Adrenal gland (tissue), 12 donors: Measurements from ENCODE around the gene ETV1. TPM values are rescaled to one million over a fixed set of nuclear protein-coding genes. Genes with fewer than 3 reads are reported as not detected.

ENCODE experiments used
- DNase-seq, 7 donors: peaks; one replicate each; pipeline ENCODE4 v3.0.0-alpha.2; 2019 to 2020
- H3K27ac ChIP-seq, 5 donors: fragments of 200-600 bp; sonication (generic) in 4 of 5; 1 replicate in 3 of 5; 2 replicates in 2 of 5; pipeline versions ENCODE4 v1.5.1 to v1.8.0; 2016 to 2020; ENCODE audit warnings: mild to moderate bottlenecking in 1 of 5
- H3K27me3 ChIP-seq: fragments of 200-600 bp; 2 replicates; pipeline ENCODE4 v1.8.0; 2021
- H3K36me3 ChIP-seq, 2 donors: fragments of 200-600 bp; replicated peaks in 1 of 2; 1 replicate in 1 of 2; 2 replicates in 1 of 2; pipeline versions ENCODE4 v1.5.1 to v1.8.0; 2018 to 2022
- H3K4me1 ChIP-seq, 2 donors: fragments of 200-600 bp; replicated peaks in 1 of 2; 1 replicate in 1 of 2; 2 replicates in 1 of 2; pipeline versions ENCODE4 v1.5.1 to v1.8.0; 2018 to 2021
- H3K4me3 ChIP-seq, 4 donors: fragments of 200-600 bp; sonication (generic) in 3 of 4; one replicate each; pipeline ENCODE4 v1.5.1; 2016 to 2018
- H3K9me3 ChIP-seq, 3 donors: fragments of 200-600 bp; sonication (generic) in 1 of 3; replicated peaks in 1 of 3; 1 replicate in 2 of 3; 2 replicates in 1 of 3; pipeline versions ENCODE4 v1.5.1 to v1.8.0; 2016 to 2021
- POLR2A ChIP-seq, 2 donors: fragments of 450-650 bp; IDR thresholded peaks; one replicate each; pipeline ENCODE4 v1.6.1; 2017; ENCODE audit warnings: antibody characterized with exemption in 2 of 2, mild to moderate bottlenecking in 2 of 2, moderate library complexity in 1 of 2
- WGBS, 4 donors: extraction: QIAGEN DNeasy Blood & Tissue Kit in 2 of 4; methylation state at CpG; one replicate each; pipeline versions ENCODE4 v1.1.5 to v1.1.7; 2013 to 2017; 5-methylcytosine and 5-hydroxymethylcytosine counted together
- intact Hi-C, 2 donors: fragments of 100-400 bp; cut with DNase I; formaldehyde crosslinking; loops; one replicate each; pipeline versions ENCODE4 v1.14.1 to v1.15.0; 2022 to 2023
- polyA plus RNA-seq, 3 donors: library from polyadenylated mRNA; stranded (reverse); fragments of 200-250 nt in 2 of 3; fragments of 350-450 nt in 1 of 3; fragmentation: Illumina TruSeq in 1 of 3; extraction: RNeasy Lipid Tissue Mini Kit (QIAGEN cat#74804) in 1 of 3; gene quantifications; one replicate each; pipeline ENCODE4 v1.2.3, GENCODE V29; 2013 to 2014
- total RNA-seq, 9 donors: library from RNA; depleted of rRNA in 4 of 9; stranded (reverse); fragments of >200 nt in 4 of 9; fragments of 120-200 nt in 1 of 9; fragmentation: NEBNext Ultra II Directional in 1 of 9; extraction: Animal tissue kit (Norgen Biotek cat#: 25700) in 1 of 9; gene quantifications; one replicate each; pipeline versions ENCODE4 v1.1.0 to v1.2.4, GENCODE V29; 2013 to 2023
- TF ChIP-seq, protein P1 (sequence below), 6 experiments: fragments of 450-650 bp in 4 of 6; fragments of 200-600 bp in 2 of 6; sonication (generic) in 1 of 6; IDR thresholded peaks; 1 replicate in 5 of 6; 2 replicates in 1 of 6; pipeline versions ENCODE4 v1.5.1 to v1.8.0; 2016 to 2021; ENCODE audit warnings: antibody characterized with exemption in 6 of 6, mild to moderate bottlenecking in 2 of 6, moderate library complexity in 1 of 6
- donor health status: healthy with polysubstance abuse.
- donor health status: Bipolar disorder and iron deficiency.
- donor health status: DM: yes; HTN: yes; CAD: no.
- donor health status: DM: no; HTN: no; CAD: no.
- donor health status: DM: no; HTN: no; CAD: no.
- donor health status: DM: yes; HTN: yes; CAD: no.

ETV1 gene
- total and polyA plus RNA-seq, 12 donors, result 12.1 to 80.0 (median 34.0) TPM

DNA sequence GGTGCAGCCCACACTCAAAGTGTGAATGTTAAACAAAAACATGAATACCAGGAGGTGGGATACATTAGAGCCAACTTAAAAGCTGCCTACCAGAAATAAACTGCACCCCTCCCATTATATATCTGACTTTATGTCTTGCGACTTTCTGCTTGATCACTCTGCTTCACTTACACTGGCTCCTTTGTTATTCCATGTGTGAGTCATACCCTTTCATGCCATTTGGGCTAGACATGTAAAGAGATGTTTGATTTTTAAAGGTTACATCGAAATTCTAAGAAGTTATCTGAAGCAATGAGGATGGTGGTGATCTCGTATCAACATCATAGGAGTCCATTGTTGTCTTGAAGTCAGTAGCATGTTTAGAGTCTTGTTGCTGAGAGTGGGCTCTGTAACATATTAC lies 31.6 kb upstream of the ETV1 start:
- Histone ChIP-seq H3K4me1 (no peaks in the 10 kb centered on the region), H3K9me3 (no peaks in the 10 kb centered on the region), H3K27ac (no peak overlapping the region), H3K4me3 (no peak overlapping the region), H3K36me3 (no peaks in the 10 kb centered on the region), H3K27me3 (no peaks in the 10 kb centered on the region)
- intact Hi-C loops, result no loop called here
- 58 to 72% (median 65%) methylated on average over 3 of the region's 3 CpGs for WGBS, 4 donors
- TF ChIP-seq POLR2A (IDR thresholded peaks at IDR 0.05), result no peak
- TF ChIP-seq, protein P1, sequence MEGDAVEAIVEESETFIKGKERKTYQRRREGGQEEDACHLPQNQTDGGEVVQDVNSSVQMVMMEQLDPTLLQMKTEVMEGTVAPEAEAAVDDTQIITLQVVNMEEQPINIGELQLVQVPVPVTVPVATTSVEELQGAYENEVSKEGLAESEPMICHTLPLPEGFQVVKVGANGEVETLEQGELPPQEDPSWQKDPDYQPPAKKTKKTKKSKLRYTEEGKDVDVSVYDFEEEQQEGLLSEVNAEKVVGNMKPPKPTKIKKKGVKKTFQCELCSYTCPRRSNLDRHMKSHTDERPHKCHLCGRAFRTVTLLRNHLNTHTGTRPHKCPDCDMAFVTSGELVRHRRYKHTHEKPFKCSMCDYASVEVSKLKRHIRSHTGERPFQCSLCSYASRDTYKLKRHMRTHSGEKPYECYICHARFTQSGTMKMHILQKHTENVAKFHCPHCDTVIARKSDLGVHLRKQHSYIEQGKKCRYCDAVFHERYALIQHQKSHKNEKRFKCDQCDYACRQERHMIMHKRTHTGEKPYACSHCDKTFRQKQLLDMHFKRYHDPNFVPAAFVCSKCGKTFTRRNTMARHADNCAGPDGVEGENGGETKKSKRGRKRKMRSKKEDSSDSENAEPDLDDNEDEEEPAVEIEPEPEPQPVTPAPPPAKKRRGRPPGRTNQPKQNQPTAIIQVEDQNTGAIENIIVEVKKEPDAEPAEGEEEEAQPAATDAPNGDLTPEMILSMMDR (IDR thresholded peaks at IDR 0.05), result no peak
- no peak for DNase-seq

DNA sequence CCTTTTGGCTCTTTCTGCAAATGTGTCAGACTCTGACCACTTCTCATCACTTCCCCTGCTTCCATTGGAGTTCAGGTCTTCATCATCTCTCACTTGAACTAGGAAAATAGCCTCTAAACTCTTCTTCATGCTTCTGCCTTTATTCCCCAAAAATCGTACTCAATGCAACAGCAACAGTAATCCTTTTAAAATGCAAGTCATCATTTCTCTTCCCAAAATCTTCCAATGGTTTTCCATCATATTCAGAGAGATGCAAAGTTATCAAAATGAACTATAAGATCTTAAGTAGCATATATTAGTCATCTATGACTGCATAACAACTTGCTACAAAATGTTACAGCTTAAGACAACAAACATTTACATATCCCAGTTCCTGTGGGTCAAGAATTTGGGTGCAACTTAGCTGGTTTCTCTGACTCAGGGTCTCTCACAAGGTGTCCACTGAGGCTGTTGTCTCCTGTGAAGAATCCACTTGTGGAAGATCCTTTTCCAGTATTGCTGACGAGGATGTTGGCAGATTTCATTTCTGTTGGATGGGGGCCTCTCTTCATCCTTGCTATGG lies 31.0 kb upstream of the ETV1 start:
- H3K9me3 ChIP-seq, result no peaks in the 10 kb centered on the region
- no peak overlapping the region for H3K4me3 ChIP-seq
- H3K4me1 ChIP-seq, result no peaks in the 10 kb centered on the region
- DNase-seq, result no peak
- intact Hi-C loops, result no loop called here
- no peaks in the 10 kb centered on the region for H3K27me3 ChIP-seq
- no peak overlapping the region for H3K27ac ChIP-seq
- TF ChIP-seq, protein P1 (IDR thresholded peaks at IDR 0.05), result no peak
- TF ChIP-seq POLR2A (IDR thresholded peaks at IDR 0.05), result no peak
- no peaks in the 10 kb centered on the region for H3K36me3 ChIP-seq
- 66 to 90% (median 75%) methylated on average over 2 of the region's 2 CpGs for WGBS, 4 donors

DNA sequence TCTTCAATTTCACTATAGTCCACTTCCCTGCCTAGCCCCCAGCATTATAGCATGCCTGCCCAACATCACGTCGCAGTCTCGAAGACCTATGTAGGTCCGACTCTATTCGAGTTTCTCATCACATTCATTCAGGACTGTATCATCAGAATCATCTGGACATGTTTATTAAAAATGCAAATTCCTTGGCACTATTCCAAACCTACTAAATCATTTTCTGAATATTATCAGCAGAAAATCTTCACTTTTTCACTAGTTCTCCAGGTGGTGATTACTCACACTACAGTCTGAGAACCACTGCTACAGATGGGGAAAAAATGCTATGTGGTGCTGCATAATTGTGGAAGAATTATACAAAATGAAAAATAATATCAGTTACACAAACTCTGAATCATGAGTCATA lies 29.3 kb upstream of the ETV1 start:
- no peak for TF ChIP-seq POLR2A (IDR thresholded peaks at IDR 0.05)
- Histone ChIP-seq H3K4me3 (no peak overlapping the region), H3K36me3 (no peaks in the 10 kb centered on the region), H3K9me3 (no peaks in the 10 kb centered on the region), H3K27ac (no peak overlapping the region), H3K4me1 (no peaks in the 10 kb centered on the region), H3K27me3 (no peaks in the 10 kb centered on the region)
- 93 to 96% (median 93%) methylated on average over 5 of the region's 5 CpGs for WGBS, 4 donors
- intact Hi-C loops, result no loop called here
- no peak for DNase-seq

DNA sequence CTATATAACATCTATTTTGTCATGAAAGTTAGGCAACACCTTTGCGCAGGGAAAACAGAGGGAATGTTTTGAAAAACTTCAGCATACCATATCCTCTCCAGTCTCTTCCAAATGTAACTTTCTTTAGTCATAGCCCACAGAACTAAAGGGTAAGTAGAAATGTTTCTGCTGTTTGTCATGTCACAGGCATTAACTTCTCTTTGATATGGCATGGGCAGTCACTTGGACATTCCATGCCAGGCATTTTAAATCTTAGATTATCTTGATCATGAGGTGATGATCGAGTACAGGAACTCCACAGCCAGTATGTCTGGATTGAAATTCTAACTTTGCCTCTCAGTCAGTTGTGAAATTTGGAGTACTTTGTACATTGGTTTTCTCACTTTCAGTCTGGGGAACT lies 27.5 kb upstream of the ETV1 start:
- no peaks in the 10 kb centered on the region for H3K4me1 ChIP-seq
- H3K27ac ChIP-seq, result no peak overlapping the region
- no peak for DNase-seq
- TF ChIP-seq POLR2A (IDR thresholded peaks at IDR 0.05), result no peak
- TF ChIP-seq, protein P1 (IDR thresholded peaks at IDR 0.05), result no peak
- no peaks in the 10 kb centered on the region for H3K9me3 ChIP-seq
- H3K4me3 ChIP-seq, result no peak overlapping the region
- 79 to 94% (median 91%) methylated on average over 2 of the region's 2 CpGs for WGBS, 4 donors
- no peaks in the 10 kb centered on the region for H3K36me3 ChIP-seq
- intact Hi-C loops, result no loop called here
- H3K27me3 ChIP-seq, result no peaks in the 10 kb centered on the region

DNA sequence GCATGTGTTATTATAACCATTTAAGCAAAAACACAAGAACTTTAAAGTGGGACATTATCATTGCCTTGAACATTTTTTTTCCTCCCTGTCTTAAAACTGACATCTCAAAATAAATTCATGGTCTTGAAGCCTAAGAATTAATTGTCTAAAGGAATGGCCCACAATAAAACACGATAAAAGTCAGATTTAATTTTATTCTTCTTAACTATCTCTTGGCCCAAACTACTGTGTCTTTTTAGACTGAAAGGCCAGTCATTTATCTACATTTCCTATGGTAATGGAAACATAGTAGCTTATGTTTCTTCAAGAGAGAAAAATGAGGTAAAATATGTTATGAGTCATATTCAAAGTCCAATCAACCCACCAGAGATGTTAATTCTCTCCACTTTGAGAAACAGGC lies 24.4 kb upstream of the ETV1 start:
- DNase-seq, result no peak

More for the DNA sequence above, 24.4 kb upstream of the ETV1 start:
- no peaks in the 10 kb centered on the region for H3K27me3 ChIP-seq
- intact Hi-C loops, result no loop called here
- H3K9me3 ChIP-seq, result no peaks in the 10 kb centered on the region
- H3K4me1 ChIP-seq, result no peaks in the 10 kb centered on the region
- 47 to 72% (median 51%) methylated on average over 1 of the region's 1 CpG for WGBS, 4 donors
- no peak overlapping the region for H3K4me3 ChIP-seq
- H3K36me3 ChIP-seq, result no peaks in the 10 kb centered on the region
- no peak overlapping the region for H3K27ac ChIP-seq
- TF ChIP-seq POLR2A (IDR thresholded peaks at IDR 0.05), result no peak
- TF ChIP-seq, protein P1 (IDR thresholded peaks at IDR 0.05), result no peak
